ENCODE data around the gene AUTS2.

Gene AUTS2

GRCh38 chr7:70598976-70599375 is 1000.7 kb downstream of the AUTS2 start:
- DNase-seq (ENCODE audit: low read depth) = peak; percentile 45

- DNase-seq (ENCODE audit: low read depth) = no peak
These were observed 1001.3 kb downstream of the AUTS2 start for GRCh38 chr7:70599446-70600190.

DNA sequence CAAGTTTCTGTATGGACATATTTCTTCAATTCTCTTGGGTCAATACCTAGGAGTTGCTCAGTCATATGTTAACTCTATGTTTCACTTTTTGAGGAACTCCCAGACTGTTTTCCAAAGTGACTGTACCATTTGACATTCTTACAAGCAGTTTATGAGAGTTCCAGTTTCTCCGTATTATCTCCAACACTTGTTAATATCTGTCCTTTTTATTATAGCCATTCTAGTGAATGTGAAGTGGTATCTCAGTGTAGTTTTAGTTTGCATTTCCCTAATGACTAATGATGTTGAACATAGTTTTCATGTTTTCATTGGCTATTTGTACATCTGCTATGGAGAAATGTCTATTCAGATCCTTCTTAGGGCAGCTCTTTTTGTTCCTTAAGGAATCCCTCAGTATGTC is 1002.7 kb downstream of the AUTS2 start:
- no peak for DNase-seq (ENCODE audit: low read depth)

GRCh38 chr7:70602117-70602516 is 1003.8 kb downstream of the AUTS2 start:
- DNase-seq (ENCODE audit: low read depth) = no peak

- DNase-seq (ENCODE audit: low read depth) = no peak
These were observed 1009.0 kb downstream of the AUTS2 start for GRCh38 chr7:70607281-70607680.

DNA sequence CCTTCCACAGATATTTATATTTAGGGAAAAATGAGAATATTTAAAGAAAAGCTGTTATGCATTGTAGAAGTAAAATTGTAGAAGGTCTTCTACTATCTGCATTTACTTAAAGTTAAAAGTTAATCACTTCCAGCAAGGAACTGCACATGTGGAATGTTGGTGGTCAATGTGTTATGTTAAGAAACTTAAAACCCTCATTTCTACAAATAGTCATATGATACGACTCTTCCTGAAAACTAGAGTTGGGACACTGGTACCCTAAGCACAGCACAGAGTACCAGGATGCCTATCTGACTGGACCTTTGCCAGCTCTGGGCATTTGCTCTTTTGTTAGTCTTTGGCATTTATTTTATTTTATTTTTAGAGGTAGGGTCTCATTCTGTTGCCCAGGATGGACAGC is 1009.5 kb downstream of the AUTS2 start:
- DNase-seq (ENCODE audit: low read depth) = no peak

GRCh38 chr7:70608229-70608628 is 1010.0 kb downstream of the AUTS2 start:
- DNase-seq (ENCODE audit: low read depth) = peak; percentile 32

DNA sequence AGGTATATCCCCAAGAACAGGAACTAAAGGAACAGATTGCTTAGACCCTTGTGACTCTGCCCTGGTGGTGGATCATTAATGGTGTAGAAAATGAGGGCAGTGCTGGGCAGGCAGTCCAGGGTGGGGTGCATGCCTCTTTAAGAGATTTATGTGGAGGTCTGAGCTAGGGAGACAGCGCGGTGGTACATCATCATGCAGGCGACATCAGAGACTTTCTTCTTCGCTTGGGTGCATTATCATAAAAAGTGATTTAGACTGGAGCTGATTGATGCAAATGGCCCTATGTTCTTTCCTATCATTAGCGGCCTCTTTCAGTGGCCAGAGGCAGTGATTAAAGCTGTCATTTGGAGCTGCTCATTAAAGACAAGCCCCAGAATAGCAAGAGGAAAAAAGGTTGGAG is 1014.5 kb downstream of the AUTS2 start:
- DNase-seq (ENCODE audit: low read depth) = no peak

DNA sequence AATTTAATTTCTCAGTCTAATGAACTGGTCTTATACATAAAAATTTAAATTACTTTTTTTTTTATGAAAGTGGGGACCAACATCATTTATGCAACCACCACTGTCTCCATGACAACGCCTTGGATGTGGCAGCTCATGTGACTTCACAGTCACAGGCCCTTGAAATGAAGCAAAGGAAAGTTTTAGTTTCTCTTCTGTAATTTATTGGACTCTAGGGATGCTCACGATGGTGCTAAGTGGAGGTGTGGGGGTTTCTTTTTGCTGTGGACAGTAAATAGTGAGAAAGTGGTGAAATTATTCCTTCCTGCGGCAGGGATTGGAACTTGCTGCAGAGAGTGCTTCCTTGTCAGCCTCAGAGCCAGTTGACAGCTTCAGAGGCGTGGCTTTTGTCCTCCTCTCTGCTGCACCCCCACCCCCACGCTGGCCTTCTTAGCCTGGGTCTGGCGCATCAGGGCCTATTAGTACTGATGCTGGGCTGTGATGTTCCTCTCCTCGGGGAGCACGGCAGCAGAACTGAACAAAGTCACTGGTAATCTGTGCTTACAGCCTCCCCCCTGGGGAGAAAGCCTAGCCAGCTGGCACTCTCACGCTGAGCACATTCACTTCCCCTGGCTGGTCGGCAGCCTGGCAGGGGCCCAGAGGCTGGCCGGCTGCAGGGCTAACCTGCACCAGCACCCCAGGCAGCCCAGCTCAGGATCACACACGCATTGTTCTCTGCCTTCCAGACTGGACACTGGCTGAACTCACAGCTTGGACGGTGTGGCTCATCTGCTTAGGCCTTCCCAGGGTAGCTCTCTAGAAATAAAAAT is 1016.2 kb downstream of the AUTS2 start:
- DNase-seq (ENCODE audit: low read depth) = peak; percentile 25

DNA sequence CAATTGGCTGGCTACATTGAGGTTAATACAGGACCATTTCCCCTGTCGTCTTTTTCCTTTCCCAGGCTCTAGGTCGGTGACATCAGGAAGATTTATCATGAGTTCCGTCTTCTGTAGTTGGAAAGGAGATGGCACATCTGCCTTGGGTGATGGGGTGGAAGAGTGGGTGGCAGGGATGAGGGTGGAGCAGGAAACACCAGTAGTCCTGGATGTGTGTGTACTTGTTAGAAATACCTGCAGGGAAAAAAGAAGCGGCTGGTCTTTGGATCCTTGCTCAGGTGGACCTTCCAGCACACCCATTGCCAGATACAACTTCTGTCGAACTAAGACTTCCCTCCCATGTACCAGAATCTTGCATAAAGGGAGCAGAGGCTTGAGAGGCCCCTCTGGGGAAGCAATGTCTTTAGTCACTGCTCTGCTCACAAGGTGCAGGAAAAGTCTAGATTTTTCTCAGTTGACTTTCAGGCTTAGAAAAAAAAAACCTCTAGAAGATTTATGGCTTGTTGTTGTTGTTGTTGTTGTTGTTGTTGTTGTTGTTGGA is 1016.9 kb downstream of the AUTS2 start:
- DNase-seq (ENCODE audit: low read depth) = no peak

DNA sequence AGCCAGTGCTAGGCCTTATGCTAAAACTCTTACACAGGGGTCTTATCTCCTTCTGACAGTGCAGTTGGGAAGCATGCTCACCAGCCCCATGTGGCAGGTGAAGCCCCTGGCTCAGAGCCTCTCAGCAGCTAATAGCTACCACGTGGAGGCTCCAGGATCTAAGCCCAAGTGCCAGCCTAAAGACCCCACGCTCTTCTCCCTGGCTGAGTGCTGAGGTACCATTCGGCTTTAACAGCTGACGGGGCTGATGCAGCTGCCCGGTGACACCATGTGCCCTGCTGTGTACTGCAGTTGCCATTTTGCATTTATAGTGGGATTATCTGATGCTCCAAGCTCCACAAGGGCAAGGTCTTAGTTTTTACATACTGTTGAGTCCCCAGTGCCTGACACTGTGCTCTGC is 1017.9 kb downstream of the AUTS2 start:
- DNase-seq (ENCODE audit: low read depth) = no peak

DNA sequence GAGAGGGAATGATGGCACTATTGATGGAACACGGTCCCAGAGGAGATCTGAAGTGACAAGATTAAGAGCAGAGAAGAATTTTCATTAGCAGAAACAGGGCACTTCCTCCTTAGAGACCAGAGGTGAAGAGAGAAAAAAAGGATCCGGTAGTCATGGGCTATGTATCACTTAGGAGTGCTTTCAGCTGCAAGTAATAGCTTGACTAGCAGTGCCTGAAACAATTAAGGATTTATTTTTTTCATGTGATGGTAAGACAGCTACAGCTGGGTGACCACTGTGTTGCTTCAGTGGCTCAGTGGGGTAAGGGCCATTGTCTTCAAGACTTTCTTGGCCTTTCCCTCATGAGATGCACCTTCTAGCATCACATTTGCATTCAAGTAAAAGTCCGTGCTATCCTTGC is 1018.5 kb downstream of the AUTS2 start:
- DNase-seq (ENCODE audit: low read depth) = no peak

DNA sequence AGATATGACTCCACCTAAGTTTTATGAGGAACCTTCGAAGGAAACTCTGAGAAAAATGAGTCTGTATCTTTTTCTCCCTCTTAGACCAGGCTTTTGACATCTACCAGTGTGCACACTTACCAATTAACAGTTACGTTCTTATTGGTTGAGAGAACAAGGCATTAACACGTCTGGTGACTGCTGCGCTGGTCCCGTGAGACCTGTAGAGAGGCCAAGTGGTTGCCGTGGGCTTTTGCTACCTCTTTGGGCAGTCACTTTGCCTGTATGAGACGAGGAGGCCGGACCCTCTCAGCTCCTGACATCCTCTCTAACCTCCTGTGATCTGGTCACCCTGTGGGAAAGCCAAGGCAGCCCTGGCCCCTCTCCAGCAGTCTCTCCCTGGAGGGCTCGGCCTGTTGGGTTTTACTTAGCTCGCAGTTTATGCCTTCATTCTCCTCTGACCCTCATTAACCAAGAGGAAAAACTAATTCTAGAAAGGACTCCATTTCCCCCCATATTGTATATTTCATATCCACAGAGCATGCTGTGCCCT is 1019.8 kb downstream of the AUTS2 start:
- no peak for DNase-seq (ENCODE audit: low read depth)

DNA sequence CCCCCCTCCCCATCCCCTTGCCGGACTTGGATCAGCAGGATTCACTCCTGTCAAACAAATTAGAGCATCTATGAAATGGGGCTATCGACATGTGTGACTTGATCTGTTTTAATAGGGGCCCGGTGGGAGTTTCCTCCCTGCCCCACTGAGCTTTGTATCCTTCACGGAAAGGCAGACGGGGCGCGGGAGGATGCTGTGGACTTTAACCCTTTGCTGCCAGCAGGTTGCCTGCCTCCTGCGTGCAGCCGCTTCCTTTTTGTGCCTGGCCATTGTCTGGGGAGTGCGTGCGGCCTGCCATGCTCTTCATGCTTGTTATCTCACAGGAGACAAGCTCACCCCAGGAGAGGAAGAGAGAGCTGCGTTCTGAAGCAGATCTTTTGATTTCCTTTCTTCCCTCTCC is 1020.9 kb downstream of the AUTS2 start:
- no peak for DNase-seq (ENCODE audit: low read depth)

- no peak for DNase-seq (ENCODE audit: low read depth)
These were observed 1021.4 kb downstream of the AUTS2 start for GRCh38 chr7:70619659-70620058.

GRCh38 chr7:70620333-70621055 is 1022.2 kb downstream of the AUTS2 start:
- DNase-seq (ENCODE audit: low read depth) = no peak

DNA sequence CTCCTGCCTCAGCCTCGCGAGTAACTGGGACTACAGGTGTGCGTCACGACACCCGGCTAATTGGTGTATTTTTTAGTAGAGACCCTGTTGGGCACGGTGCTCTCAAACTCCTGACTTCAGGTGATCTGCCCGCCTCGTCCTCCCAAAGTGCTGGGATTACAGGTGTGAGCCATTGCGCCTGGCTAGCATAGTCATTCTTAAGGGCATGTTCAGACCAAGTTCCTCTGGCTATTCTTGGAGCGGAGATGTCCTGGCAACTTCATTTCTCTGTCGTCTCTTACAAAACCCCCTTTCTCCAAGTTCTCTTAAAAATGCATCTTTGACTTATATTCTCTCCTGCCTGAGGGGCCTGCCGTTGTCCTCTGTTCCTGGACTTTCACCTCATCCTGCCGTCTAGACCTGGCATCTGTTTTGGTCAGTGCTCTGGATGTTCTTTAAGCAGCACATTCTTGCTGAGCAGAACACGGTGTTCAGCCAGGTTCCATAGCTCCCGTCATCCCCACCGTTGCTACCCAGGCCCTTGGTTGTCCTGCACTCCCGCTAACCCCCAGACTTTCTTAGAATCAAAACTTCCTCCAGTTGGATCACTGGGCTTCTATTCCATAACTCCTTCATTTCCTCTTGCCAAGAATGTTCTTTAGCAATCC is 1023.8 kb downstream of the AUTS2 start:
- DNase-seq (ENCODE audit: low read depth) = no peak

GRCh38 chr7:70622936-70623335 is 1024.7 kb downstream of the AUTS2 start:
- no peak for DNase-seq (ENCODE audit: low read depth)

DNA sequence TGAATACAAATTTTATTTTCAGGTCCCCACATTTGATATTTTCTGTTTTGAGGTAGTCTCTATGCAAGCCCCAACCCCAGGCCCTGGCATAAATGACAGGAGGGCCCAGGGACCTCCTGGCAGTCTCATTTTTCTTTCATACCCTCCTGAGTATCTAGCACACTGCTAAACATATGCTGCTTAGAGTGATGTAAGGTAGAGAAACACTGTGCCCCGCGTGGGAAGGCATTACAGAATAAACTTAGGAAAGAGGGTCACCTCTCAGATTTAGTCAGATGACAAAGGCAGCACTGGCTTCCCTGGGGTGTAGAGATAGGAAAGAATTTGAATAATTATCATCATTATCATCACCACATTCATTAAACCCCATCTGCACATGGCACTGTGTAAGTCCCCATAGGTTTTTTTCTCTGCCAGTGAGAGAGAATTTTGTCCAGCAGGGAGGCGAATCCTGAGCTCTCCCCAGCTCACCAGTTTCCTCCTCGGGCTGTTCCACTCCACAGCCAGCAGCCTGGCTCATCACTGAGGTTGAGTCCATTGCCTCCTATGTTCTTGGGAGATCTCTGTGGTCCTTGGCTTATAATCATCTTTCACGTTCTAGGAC is 1026.3 kb downstream of the AUTS2 start:
- no peak for DNase-seq (ENCODE audit: low read depth)

DNA sequence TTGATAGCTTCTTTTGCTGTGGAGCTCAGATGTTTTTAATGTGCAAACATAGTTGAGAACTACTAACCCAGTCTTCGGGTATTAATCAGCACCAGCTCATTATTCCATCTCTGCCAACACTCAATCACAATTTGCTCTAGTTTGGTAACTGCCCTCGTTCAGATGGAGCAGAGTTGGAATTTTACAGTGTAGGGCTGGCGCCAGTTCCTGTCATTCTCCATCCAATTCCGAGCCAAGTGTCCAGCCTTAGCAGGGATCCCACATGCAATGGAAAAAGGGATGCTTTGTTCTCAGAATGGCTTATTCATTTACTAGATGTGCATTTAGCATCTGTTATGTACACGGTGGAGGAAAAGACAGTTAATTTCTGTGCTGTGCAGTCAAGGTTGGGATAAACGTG is 1029.2 kb downstream of the AUTS2 start:
- no peak for DNase-seq (ENCODE audit: low read depth)

DNA sequence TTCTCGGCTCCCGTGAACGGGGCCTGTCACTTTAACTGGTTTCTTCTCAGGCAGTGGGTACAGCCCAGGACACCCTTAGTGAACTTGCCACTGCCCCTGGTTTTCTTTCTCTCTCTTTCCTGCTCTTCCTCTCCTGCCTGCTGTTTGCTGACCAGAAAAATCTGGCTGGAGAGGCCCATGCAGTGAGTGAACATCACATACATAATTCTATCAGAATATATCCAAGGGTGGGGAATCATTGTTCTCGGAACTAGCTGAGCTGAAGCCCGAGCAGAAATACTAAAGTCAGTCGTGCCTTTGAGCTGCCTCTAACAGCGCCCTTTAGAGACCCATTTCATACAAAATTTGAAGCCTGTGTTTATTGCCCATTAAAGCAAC is 1032.2 kb downstream of the AUTS2 start:
- no peak for DNase-seq (ENCODE audit: low read depth)

Data from ELR (cell line).